Measurements from ENCODE around the gene PAQR3. TPM values are rescaled to one million over a fixed set of nuclear protein-coding genes. Genes with fewer than 3 reads are reported as not detected.
A peak's percentile ranks its signal among the peaks of the same experiment; 100 is the strongest.

Gene PAQR3
- total and polyA plus RNA-seq, 12 donors = 1.1 to 14.1 (median 5.8) TPM

DNA sequence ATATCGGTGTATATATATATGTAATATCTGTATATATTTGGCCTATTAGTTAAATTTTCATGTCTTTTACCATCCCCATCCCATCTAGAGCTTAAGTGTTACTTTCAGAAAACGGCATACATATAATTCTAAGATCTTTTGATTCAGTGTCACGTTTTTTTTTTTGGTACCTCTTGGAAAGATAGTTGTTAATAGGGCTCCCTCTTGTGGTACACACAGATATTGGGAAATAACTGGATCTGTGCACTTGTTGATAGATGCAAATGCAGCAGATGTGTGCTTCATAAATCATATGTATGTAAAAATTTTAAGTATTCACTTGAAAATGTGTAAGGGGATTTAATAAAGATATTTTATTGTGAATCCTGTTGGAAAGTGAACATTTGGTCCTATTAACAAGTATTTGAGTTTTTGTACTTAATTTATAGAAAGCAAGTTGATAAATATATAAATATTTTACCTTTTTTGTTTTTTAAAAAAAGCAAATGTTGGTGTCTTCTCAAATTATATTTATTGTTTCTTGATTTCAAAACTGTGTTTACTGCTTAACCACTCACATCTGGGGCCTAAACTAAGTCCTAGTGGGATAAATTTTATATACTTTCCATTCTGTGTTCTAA lies 74.7 kb downstream of the PAQR3 start:
- intact Hi-C loops (cut with DNase I) = loop anchor here (2.0 to 10.0 kb wide), 3 partner anchors 220 to 254 kb away; no protein-coding TSS in a partner anchor

GRCh38 chr4:78863991-78864390 lies 75.2 kb downstream of the PAQR3 start:
- H3K27ac ChIP-seq = no peak overlapping the region
- no peaks in the 10 kb centered on the region for H3K9me3 ChIP-seq (replicated peaks in 1 of 3)
- H3K4me3 ChIP-seq = no peak overlapping the region
- no peaks in the 10 kb centered on the region for H3K27me3 ChIP-seq
- WGBS, 4 donors = 73 to 84% (median 74%) methylated on average over 2 of the region's 2 CpGs
- intact Hi-C loops (cut with DNase I) = loop anchor here (2.0 to 10.0 kb wide), 3 partner anchors 219 to 253 kb away; no protein-coding TSS in a partner anchor
- TF ChIP-seq POLR2A (IDR thresholded peaks at IDR 0.05) = no peak
- TF ChIP-seq, protein P1, sequence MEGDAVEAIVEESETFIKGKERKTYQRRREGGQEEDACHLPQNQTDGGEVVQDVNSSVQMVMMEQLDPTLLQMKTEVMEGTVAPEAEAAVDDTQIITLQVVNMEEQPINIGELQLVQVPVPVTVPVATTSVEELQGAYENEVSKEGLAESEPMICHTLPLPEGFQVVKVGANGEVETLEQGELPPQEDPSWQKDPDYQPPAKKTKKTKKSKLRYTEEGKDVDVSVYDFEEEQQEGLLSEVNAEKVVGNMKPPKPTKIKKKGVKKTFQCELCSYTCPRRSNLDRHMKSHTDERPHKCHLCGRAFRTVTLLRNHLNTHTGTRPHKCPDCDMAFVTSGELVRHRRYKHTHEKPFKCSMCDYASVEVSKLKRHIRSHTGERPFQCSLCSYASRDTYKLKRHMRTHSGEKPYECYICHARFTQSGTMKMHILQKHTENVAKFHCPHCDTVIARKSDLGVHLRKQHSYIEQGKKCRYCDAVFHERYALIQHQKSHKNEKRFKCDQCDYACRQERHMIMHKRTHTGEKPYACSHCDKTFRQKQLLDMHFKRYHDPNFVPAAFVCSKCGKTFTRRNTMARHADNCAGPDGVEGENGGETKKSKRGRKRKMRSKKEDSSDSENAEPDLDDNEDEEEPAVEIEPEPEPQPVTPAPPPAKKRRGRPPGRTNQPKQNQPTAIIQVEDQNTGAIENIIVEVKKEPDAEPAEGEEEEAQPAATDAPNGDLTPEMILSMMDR (IDR thresholded peaks at IDR 0.05) = no peak
- H3K36me3 ChIP-seq (replicated peaks in 1 of 2) = peaks cover 0 to 21% of the 10 kb centered on the region in 2 donors
- H3K4me1 ChIP-seq (replicated peaks in 1 of 2) = no peaks in the 10 kb centered on the region
- no peak for DNase-seq

More for the DNA sequence above, 74.7 kb downstream of the PAQR3 start:
- H3K27me3 ChIP-seq = no peaks in the 10 kb centered on the region
- H3K4me3 ChIP-seq = no peak overlapping the region
- no peaks in the 10 kb centered on the region for H3K4me1 ChIP-seq (replicated peaks in 1 of 2)
- TF ChIP-seq, protein P1 (IDR thresholded peaks at IDR 0.05) = peak; percentile 54 to 91 (median 80)
- no peak for TF ChIP-seq POLR2A (IDR thresholded peaks at IDR 0.05)
- DNase-seq = peak in 3 of 7 donors; percentile 15 to 35 (median 23)
- WGBS, 4 donors = 32 to 33% (median 32%) methylated on average over 3 of the region's 3 CpGs
- H3K36me3 ChIP-seq (replicated peaks in 1 of 2) = peaks cover 0 to 21% of the 10 kb centered on the region in 2 donors
- H3K27ac ChIP-seq = no peak overlapping the region
- no peaks in the 10 kb centered on the region for H3K9me3 ChIP-seq (replicated peaks in 1 of 3)

- WGBS, 4 donors = 81 to 91% (median 86%) methylated on average over 5 of the region's 5 CpGs
- no peak for TF ChIP-seq POLR2A (IDR thresholded peaks at IDR 0.05)
- TF ChIP-seq, protein P1 (IDR thresholded peaks at IDR 0.05) = no peak
- H3K36me3 ChIP-seq (replicated peaks in 1 of 2) = peaks cover 0 to 21% of the 10 kb centered on the region in 2 donors
- DNase-seq = no peak
- no peaks in the 10 kb centered on the region for H3K9me3 ChIP-seq (replicated peaks in 1 of 3)
- no peaks in the 10 kb centered on the region for H3K27me3 ChIP-seq
- H3K4me3 ChIP-seq = no peak overlapping the region
- intact Hi-C loops (cut with DNase I) = loop anchor here (10.0 kb wide), 2 partner anchors 219 to 249 kb away; no protein-coding TSS in a partner anchor
- no peaks in the 10 kb centered on the region for H3K4me1 ChIP-seq (replicated peaks in 1 of 2)
- H3K27ac ChIP-seq = no peak overlapping the region
Observed at GRCh38 chr4:78863254-78863869, 75.9 kb downstream of the PAQR3 start.

GRCh38 chr4:78862314-78862737 lies 76.9 kb downstream of the PAQR3 start:
- DNase-seq = no peak
- Histone ChIP-seq H3K9me3 (replicated peaks in 1 of 3) (no peaks in the 10 kb centered on the region), H3K27me3 (no peaks in the 10 kb centered on the region), H3K4me1 (replicated peaks in 1 of 2) (peaks cover 0 to 3% of the 10 kb centered on the region in 2 donors), H3K4me3 (no peak overlapping the region), H3K27ac (no peak overlapping the region), H3K36me3 (replicated peaks in 1 of 2) (peaks cover 0 to 13% of the 10 kb centered on the region in 2 donors)
- intact Hi-C loops (cut with DNase I) = loop anchor here (10.0 kb wide), 2 partner anchors 218 to 248 kb away; no protein-coding TSS in a partner anchor
- no peak for TF ChIP-seq POLR2A (IDR thresholded peaks at IDR 0.05)
- TF ChIP-seq, protein P1 (IDR thresholded peaks at IDR 0.05) = no peak
- WGBS, 4 donors = 90 to 96% (median 93%) methylated on average over 2 of the region's 2 CpGs
